Peyer's patch (tissue), 4 donors: ENCODE results near the gene HDAC4. TPM values are rescaled to one million over a fixed set of nuclear protein-coding genes. Genes with fewer than 3 reads are reported as not detected.
A peak's percentile ranks its signal among the peaks of the same experiment; 100 is the strongest.

Source experiments
- DNase-seq, 3 donors: peaks; one replicate each; pipeline ENCODE4 v3.0.0-alpha.2; 2017 to 2019
- H3K27ac ChIP-seq, 4 donors: fragments of 200-600 bp; sonication (generic); one replicate each; pipeline ENCODE4 v1.5.1; 2016 to 2019
- H3K27me3 ChIP-seq, 2 donors: fragments of 200-600 bp; sonication (generic); one replicate each; pipeline ENCODE4 v1.5.1; 2019
- H3K36me3 ChIP-seq, 3 donors: fragments of 200-600 bp; sonication (generic); one replicate each; pipeline ENCODE4 v1.5.1; 2016 to 2019
- H3K4me1 ChIP-seq, 4 donors: fragments of 200-600 bp; sonication (generic); one replicate each; pipeline ENCODE4 v1.5.1; 2016 to 2019
- H3K4me3 ChIP-seq, 4 donors: fragments of 200-600 bp; sonication (generic); 1 replicate in 3 of 4; 2 replicates in 1 of 4; pipeline ENCODE4 v1.5.1; 2016 to 2019; ENCODE audit warnings: mild to moderate bottlenecking in 1 of 4
- H3K9me3 ChIP-seq, 4 donors: fragments of 200-600 bp; sonication (generic); one replicate each; pipeline ENCODE4 v1.5.1; 2016 to 2019; ENCODE audit warnings: mild to moderate bottlenecking in 1 of 4
- POLR2A ChIP-seq, 2 donors: fragments of 450-650 bp; IDR thresholded peaks; one replicate each; pipeline ENCODE4 v1.5.1; 2017; ENCODE audit warnings: antibody characterized with exemption in 2 of 2, mild to moderate bottlenecking in 2 of 2, moderate library complexity in 2 of 2
- total RNA-seq, 4 donors: library from RNA; depleted of rRNA; stranded (reverse); fragments of >200 nt; gene quantifications; one replicate each; pipeline ENCODE4 v1.1.0, GENCODE V29; 2016
- TF ChIP-seq, protein P1 (sequence below), 6 experiments: fragments of 450-650 bp in 4 of 6; fragments of 200-600 bp in 2 of 6; sonication (generic) in 1 of 6; IDR thresholded peaks; one replicate each; pipeline ENCODE4 v1.5.1; 2017 to 2019; ENCODE audit warnings: antibody characterized with exemption in 6 of 6, mild to moderate bottlenecking in 3 of 6, moderate library complexity in 1 of 6

HDAC4 gene
- total RNA-seq, 4 donors from 2014 or later, result 28.9 to 198 (median 102) TPM

- no peak for TF ChIP-seq POLR2A (IDR thresholded peaks at IDR 0.05)
- TF ChIP-seq, protein P1, sequence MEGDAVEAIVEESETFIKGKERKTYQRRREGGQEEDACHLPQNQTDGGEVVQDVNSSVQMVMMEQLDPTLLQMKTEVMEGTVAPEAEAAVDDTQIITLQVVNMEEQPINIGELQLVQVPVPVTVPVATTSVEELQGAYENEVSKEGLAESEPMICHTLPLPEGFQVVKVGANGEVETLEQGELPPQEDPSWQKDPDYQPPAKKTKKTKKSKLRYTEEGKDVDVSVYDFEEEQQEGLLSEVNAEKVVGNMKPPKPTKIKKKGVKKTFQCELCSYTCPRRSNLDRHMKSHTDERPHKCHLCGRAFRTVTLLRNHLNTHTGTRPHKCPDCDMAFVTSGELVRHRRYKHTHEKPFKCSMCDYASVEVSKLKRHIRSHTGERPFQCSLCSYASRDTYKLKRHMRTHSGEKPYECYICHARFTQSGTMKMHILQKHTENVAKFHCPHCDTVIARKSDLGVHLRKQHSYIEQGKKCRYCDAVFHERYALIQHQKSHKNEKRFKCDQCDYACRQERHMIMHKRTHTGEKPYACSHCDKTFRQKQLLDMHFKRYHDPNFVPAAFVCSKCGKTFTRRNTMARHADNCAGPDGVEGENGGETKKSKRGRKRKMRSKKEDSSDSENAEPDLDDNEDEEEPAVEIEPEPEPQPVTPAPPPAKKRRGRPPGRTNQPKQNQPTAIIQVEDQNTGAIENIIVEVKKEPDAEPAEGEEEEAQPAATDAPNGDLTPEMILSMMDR (IDR thresholded peaks at IDR 0.05), result no peak
- DNase-seq, result peak in 1 of 3 donors; percentile 19
- peaks cover 0 to 52% (median 0%) of the 10 kb centered on the region in 3 donors for H3K36me3 ChIP-seq
These were observed 253.4 kb downstream of the HDAC4 start for GRCh38 chr2:239147376-239147775.

GRCh38 chr2:239146741-239147181, 254.1 kb downstream of the HDAC4 start:
- no peak overlapping the region for H3K4me3 ChIP-seq
- TF ChIP-seq, protein P1 (IDR thresholded peaks at IDR 0.05), result no peak
- no peak for TF ChIP-seq POLR2A (IDR thresholded peaks at IDR 0.05)
- H3K36me3 ChIP-seq, result peaks cover 0 to 55% (median 0%) of the 10 kb centered on the region in 3 donors
- H3K9me3 ChIP-seq, result no peaks in the 10 kb centered on the region
- H3K27me3 ChIP-seq, result no peaks in the 10 kb centered on the region
- DNase-seq, result peak in 1 of 3 donors; percentile 37
- no peaks in the 10 kb centered on the region for H3K4me1 ChIP-seq
- H3K27ac ChIP-seq, result no peak overlapping the region

More at GRCh38 chr2:239147376-239147775, 253.4 kb downstream of the HDAC4 start:
- Histone ChIP-seq H3K27ac (no peak overlapping the region), H3K4me1 (no peaks in the 10 kb centered on the region), H3K4me3 (no peak overlapping the region), H3K27me3 (no peaks in the 10 kb centered on the region), H3K9me3 (no peaks in the 10 kb centered on the region)

DNA sequence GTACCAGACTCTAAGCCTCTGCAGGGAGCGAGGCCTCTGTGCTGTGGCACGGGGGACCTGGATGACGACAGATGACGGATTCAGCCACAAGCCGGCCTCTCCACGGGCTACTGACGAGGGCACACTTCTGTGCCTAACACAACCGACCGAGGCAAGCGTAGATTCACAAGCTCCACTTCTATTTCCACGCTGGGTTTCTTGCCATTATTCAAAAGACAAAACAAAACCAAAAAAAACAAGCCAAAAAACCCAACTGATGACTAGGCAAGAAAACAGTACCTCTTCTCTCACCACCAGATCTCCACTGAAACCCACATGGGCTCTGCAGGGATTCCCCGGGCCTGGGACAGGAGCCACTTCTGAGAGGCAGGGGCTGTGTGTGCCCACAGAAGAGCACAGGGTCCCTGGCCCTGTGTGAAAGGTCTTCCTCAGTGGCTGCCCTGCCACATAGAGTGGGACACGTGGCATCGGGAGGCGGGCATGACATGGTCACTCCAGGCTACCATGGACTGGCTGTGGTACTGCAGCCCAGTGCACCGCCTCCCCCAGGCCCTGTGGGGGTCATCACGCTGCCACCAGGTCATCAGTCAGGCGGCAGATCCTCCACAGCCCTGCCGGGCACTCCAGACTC, 254.7 kb downstream of the HDAC4 start:
- H3K4me3 ChIP-seq, result no peak overlapping the region
- H3K27ac ChIP-seq, result no peak overlapping the region
- no peaks in the 10 kb centered on the region for H3K27me3 ChIP-seq
- TF ChIP-seq POLR2A (IDR thresholded peaks at IDR 0.05), result no peak
- TF ChIP-seq, protein P1 (IDR thresholded peaks at IDR 0.05), result no peak
- H3K9me3 ChIP-seq, result no peaks in the 10 kb centered on the region
- H3K4me1 ChIP-seq, result no peaks in the 10 kb centered on the region
- peaks cover 0 to 55% (median 0%) of the 10 kb centered on the region in 3 donors for H3K36me3 ChIP-seq
- peak in 1 of 3 donors; percentile 40 for DNase-seq

DNA sequence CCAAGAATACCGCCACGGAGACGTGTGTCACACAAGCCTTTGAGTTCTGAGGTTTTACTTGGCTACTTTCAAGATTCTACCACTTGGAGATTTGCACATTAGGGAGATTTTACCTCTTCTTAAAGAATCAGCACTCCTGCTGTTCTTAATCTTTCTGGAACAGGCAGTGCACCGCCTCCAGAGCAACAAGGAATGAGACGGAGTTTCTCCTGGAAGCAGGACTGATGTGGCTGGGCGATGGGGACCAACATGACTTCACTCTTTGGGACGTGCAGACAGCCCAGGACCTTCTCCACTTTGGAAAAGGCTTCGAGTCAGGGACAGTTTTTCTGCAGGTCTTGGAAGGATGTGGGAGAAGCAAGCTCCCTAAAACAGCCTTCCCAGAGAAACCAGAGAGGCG, 255.2 kb downstream of the HDAC4 start:
- no peak for DNase-seq
- no peaks in the 10 kb centered on the region for H3K4me1 ChIP-seq
- no peak overlapping the region for H3K27ac ChIP-seq
- no peak overlapping the region for H3K4me3 ChIP-seq
- TF ChIP-seq, protein P1 (IDR thresholded peaks at IDR 0.05), result no peak
- no peaks in the 10 kb centered on the region for H3K9me3 ChIP-seq
- H3K36me3 ChIP-seq, result peaks cover 0 to 55% (median 0%) of the 10 kb centered on the region in 3 donors
- no peaks in the 10 kb centered on the region for H3K27me3 ChIP-seq

DNA sequence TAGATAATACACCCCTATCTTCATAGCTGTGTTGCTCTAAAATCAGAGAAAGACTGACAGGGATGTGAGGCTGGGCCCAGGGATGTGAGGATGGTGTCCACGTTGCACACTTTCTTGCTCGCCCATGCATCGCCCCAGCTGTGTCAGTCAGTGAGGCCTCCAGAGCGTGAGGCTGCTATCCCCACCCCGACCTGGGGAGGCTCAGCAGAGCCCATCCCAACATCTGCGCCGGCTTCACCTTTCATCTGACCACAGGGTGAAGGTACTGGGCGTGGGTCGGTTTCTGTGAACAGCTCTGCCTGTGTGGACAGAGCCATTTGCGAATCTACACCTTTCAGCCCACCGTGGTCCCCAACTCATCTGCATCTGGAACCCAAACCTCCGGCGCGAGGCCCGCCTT, 255.7 kb downstream of the HDAC4 start:
- Histone ChIP-seq H3K9me3 (no peaks in the 10 kb centered on the region), H3K4me3 (no peak overlapping the region), H3K36me3 (peaks cover 0 to 58% (median 0%) of the 10 kb centered on the region in 3 donors), H3K27ac (no peak overlapping the region), H3K27me3 (no peaks in the 10 kb centered on the region), H3K4me1 (no peaks in the 10 kb centered on the region)
- no peak for DNase-seq
- TF ChIP-seq, protein P1 (IDR thresholded peaks at IDR 0.05), result no peak
- TF ChIP-seq POLR2A (IDR thresholded peaks at IDR 0.05), result no peak
